Measurements from ENCODE around the gene CCL4L2.
"Not testable (repeated sequence)": the region's sequence is repeated elsewhere in the genome, so short reads cannot be mapped to it uniquely, and the experiment has no call there.

DNA sequence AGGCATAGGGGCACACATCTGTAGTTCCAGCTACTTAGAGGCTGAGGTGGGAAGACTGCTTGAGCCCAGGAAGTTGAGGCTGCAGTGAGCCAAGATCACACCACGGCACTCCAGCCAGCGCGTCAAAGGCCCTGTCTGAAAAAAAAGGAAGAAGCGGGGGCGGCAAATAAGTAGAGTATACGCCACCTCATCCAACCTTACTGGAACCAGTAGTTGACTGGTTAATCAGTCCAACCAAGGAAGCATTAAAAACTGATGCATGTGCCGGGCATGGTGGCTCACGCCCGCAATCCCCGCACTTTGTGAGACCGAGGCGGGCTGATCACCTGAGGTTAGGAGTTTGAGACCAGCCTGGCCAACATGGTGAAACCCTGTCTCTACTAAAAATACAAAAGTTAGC lies 12.1 kb downstream of the CCL4L2 start:
- TF ChIP-seq, protein P1, sequence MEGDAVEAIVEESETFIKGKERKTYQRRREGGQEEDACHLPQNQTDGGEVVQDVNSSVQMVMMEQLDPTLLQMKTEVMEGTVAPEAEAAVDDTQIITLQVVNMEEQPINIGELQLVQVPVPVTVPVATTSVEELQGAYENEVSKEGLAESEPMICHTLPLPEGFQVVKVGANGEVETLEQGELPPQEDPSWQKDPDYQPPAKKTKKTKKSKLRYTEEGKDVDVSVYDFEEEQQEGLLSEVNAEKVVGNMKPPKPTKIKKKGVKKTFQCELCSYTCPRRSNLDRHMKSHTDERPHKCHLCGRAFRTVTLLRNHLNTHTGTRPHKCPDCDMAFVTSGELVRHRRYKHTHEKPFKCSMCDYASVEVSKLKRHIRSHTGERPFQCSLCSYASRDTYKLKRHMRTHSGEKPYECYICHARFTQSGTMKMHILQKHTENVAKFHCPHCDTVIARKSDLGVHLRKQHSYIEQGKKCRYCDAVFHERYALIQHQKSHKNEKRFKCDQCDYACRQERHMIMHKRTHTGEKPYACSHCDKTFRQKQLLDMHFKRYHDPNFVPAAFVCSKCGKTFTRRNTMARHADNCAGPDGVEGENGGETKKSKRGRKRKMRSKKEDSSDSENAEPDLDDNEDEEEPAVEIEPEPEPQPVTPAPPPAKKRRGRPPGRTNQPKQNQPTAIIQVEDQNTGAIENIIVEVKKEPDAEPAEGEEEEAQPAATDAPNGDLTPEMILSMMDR (IDR thresholded peaks at IDR 0.05) = not testable (repeated sequence)
- TF ChIP-seq POLR2A (IDR thresholded peaks at IDR 0.05) = not testable (repeated sequence)
